SU-DHL-6 (cell line): ENCODE measurements around the gene SLC39A3.

Experiments used
- H2AFZ ChIP-seq: fragments of 200-600 bp; sonication (generic); 2 replicates; pipeline ENCODE4 v1.6.1; 2014; ENCODE audit warnings: low read depth, mild to moderate bottlenecking, moderate library complexity, mixed read lengths, antibody characterized with exemption, low read length; ENCODE audit not compliant: severe bottlenecking
- H3F3A ChIP-seq: fragments of 200-600 bp; shearing (Covaris generic); 2 replicates; pipeline ENCODE4 v1.6.0; 2016; ENCODE audit warnings: antibody characterized with exemption, mild to moderate bottlenecking; ENCODE audit not compliant: insufficient read depth
- H3K27ac ChIP-seq: fragments of 200-600 bp; sonication (generic); 2 replicates; pipeline ENCODE4 v1.5.1; 2016; ENCODE audit warnings: low read depth, mild to moderate bottlenecking, low read length, moderate library complexity, mixed read lengths
- H3K27me3 ChIP-seq: fragments of 200-600 bp; sonication (generic), shearing (Covaris generic); 2 replicates; pipeline ENCODE4 v1.6.0; 2014; ENCODE audit warnings: mild to moderate bottlenecking, low read length
- H3K36me3 ChIP-seq: fragments of 200-600 bp; sonication (generic); 2 replicates; pipeline ENCODE4 v1.6.1; 2014; ENCODE audit warnings: mild to moderate bottlenecking, low read length, mixed read lengths
- H3K4me2 ChIP-seq: fragments of 300-600, 200-600 bp; shearing (Covaris generic), sonication (generic); 2 replicates; pipeline ENCODE4 v1.6.0; 2014; ENCODE audit warnings: low read length, low read depth, mild to moderate bottlenecking; ENCODE audit not compliant: poor library complexity, severe bottlenecking
- H3K4me3 ChIP-seq: fragments of 200-600 bp; sonication (generic); 2 replicates; pipeline ENCODE4 v1.5.1; 2014; ENCODE audit warnings: antibody characterized with exemption, low read length, mild to moderate bottlenecking, mixed read lengths; ENCODE audit not compliant: insufficient read depth, poor library complexity, severe bottlenecking
- H3K79me2 ChIP-seq: fragments of 200-600 bp; sonication (generic); 2 replicates; pipeline ENCODE4 v1.6.1; 2014; ENCODE audit warnings: mild to moderate bottlenecking, low read length, moderate library complexity; ENCODE audit not compliant: insufficient read depth
- H3K9ac ChIP-seq: fragments of 200-600 bp; sonication (generic); 2 replicates; pipeline ENCODE4 v1.7.0; 2014; ENCODE audit warnings: mild to moderate bottlenecking, low read length
- H3K9me2 ChIP-seq: fragments of 200-600 bp; sonication (generic); replicated peaks from 2 replicates; pipeline ENCODE4 v1.6.1; 2014; ENCODE audit warnings: low read length; ENCODE audit not compliant: insufficient read depth
- H3K9me3 ChIP-seq: fragments of 200-600 bp; sonication (generic); 2 replicates; pipeline ENCODE4 v1.6.1; 2014; ENCODE audit warnings: low read length, mixed read lengths; ENCODE audit not compliant: insufficient read depth
- H4K20me1 ChIP-seq: fragments of 200-600 bp; sonication (generic); 2 replicates; pipeline ENCODE4 v1.6.1; 2014; ENCODE audit warnings: low read depth, mild to moderate bottlenecking, antibody characterized with exemption, low read length, moderate library complexity, mixed read lengths
- EZH2phosphoT487 ChIP-seq: fragments of 200-600 bp; sonication (generic), shearing (Covaris generic); conservative IDR thresholded peaks from 2 replicates; pipeline ENCODE4 v1.6.1; 2018; ENCODE audit warnings: mild to moderate bottlenecking, antibody characterized with exemption, low read length, moderate library complexity, mixed read lengths
- TF ChIP-seq, protein P1 (sequence below): fragments of 200-600 bp; sonication (generic); IDR thresholded peaks from one replicate; pipeline ENCODE4 v1.5.1; 2017; ENCODE audit warnings: antibody characterized with exemption, mild to moderate bottlenecking, low read length, moderate library complexity; ENCODE audit not compliant: insufficient read depth, poor library complexity, severe bottlenecking

Gene SLC39A3

DNA sequence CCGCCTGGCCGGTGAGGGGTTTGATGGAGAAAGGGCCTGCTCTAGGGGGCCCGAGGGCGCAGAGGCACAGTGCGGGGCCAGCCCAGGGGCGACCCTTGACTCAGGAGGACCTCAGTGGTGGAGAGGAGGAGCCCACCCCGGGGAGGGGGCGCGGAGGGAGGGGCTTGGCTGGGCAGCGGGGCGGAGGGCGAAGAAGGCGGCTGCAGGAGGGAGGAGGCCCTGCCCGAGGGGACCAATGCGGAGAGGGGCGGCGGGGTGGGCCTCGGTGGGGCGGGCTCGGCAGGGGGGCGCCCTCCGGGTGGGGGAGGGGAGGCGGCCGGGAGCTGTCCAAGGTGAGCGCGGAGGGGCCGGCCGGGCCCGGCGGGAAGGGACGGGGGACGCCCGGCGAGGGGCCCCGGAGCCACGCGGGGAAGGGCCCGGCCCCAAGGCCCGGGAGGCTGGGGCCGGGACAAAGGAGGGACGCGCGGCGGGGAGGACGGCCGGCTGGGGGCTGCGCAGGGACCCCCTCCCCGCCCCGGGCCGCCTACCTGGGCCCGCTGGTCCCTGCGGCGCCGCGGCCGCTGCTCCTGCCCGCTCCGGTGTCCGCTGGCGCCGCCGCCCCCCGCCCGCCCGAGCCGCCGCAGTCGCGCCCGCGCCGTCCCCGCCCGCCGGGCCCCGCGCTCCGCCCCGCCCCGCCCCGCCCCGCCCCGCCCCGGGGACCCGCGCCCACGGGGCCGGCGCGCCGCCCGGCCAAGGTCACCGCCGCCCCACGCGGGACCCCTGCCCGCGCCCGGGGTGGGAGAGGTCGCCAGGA is 18.8 kb downstream of the SLC39A3 start, which contains the start of gene DIRAS1:
DIRAS1 (minus strand) TSS at position 596 of the 793 bp plus-strand sequence. CDS start 3,566 bp downstream, outside the sequence.
- Histone ChIP-seq H3K4me3 (no peak within 1 kb of the TSS), H2AFZ (no peak within 1 kb of the TSS), H3K9me3 (no peaks in the 10 kb centered on the region), H3K9me2 (no peaks in the 10 kb centered on the region), H3K27ac (no peak within 1 kb of the TSS), H3K79me2 (no peaks in the 10 kb centered on the region), H3K27me3 (no peaks in the 10 kb centered on the region), H3K9ac (no peak within 1 kb of the TSS), H4K20me1 (no peaks in the 10 kb centered on the region), H3K36me3 (no peaks in the 10 kb centered on the region), H3F3A (no peaks in the 10 kb centered on the region), H3K4me2 (no peak within 1 kb of the TSS)
- TF ChIP-seq EZH2phosphoT487: no peak

DNA sequence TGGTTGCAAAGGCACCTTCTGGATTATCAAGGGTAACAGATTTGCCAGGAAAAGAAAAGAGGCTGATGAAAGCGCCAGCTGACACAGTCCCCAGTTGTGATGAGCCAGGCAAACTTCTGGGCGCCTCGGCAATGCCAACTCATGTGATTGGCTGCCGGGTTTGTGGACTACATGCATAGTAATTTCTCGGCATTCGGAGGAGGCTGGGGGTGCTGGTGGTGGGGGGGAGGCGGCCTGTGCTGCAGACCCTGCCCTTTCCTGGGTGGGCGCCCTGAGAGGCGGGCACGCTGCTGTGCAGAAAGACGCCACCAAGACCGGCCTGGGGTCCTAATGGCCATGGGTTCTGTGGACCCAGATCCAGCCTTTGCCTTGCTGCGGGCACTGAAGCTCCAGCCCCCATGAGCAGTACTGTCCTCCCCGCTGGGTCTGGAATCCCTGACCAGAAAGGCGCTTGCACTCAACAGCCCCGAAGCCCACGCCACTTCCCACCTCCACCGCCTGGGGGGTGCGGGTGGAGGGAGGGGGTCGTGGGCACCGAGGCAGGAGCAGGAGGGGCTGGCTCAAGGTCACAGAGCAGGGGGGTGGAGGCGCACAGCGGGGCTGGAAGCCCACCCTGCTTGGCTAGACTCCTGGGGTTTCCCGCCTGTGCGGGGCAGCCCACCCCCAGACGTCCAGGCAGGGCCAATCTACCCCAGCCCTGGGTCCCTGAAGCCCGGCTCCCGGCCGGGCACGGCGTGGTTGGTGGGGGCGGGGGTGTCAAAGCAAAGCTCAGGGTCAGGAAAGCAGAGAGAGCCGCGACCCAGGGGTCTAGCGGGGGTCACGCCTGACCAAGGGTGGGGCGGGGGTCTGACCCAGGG is 19.7 kb downstream of the SLC39A3 start:
- Histone ChIP-seq H3K4me2 (no peak overlapping the region), H3K36me3 (no peaks in the 10 kb centered on the region), H3K79me2 (no peaks in the 10 kb centered on the region), H4K20me1 (no peaks in the 10 kb centered on the region), H2AFZ (no peak overlapping the region), H3K9me2 (no peaks in the 10 kb centered on the region), H3K9ac (no peak overlapping the region), H3K9me3 (peaks cover 4% of the 10 kb centered on the region; the same call in 1 of the 2 replicates), H3F3A (no peaks in the 10 kb centered on the region), H3K27me3 (no peaks in the 10 kb centered on the region), H3K27ac (no peak overlapping the region), H3K4me3 (no peak overlapping the region)
- no peak for TF ChIP-seq EZH2phosphoT487
- TF ChIP-seq, protein P1, sequence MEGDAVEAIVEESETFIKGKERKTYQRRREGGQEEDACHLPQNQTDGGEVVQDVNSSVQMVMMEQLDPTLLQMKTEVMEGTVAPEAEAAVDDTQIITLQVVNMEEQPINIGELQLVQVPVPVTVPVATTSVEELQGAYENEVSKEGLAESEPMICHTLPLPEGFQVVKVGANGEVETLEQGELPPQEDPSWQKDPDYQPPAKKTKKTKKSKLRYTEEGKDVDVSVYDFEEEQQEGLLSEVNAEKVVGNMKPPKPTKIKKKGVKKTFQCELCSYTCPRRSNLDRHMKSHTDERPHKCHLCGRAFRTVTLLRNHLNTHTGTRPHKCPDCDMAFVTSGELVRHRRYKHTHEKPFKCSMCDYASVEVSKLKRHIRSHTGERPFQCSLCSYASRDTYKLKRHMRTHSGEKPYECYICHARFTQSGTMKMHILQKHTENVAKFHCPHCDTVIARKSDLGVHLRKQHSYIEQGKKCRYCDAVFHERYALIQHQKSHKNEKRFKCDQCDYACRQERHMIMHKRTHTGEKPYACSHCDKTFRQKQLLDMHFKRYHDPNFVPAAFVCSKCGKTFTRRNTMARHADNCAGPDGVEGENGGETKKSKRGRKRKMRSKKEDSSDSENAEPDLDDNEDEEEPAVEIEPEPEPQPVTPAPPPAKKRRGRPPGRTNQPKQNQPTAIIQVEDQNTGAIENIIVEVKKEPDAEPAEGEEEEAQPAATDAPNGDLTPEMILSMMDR: no peak

DNA sequence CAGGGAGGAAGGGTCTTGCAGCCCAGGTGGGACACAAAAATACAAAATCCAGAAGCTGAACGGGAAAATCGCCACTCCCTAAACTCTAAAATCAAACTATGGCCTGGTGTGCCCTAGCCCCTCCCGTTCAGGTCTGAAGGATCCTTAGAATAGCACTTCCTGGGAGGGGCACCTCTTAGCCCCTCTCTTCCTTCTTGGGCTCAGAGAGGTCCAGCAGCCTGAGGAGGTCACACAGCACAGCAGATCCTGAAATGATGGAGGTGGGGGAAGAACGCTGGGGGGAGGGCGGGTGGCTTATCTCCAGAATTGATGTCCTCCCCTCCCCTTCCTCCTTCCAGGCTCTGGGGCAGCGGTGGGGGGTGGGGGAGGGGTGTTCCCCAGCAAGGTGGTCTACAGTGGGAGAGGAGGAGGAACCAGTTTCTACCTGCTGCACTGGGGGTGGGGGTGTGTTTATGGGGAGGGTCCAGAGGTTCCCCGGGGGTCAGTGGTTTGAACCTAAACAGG is 20.5 kb downstream of the SLC39A3 start:
- Histone ChIP-seq H3K79me2 (no peaks in the 10 kb centered on the region), H3K36me3 (no peaks in the 10 kb centered on the region), H3K9me3 (peaks cover 5% of the 10 kb centered on the region; the same call in 1 of the 2 replicates), H3K4me2 (no peak overlapping the region), H3K9ac (no peak overlapping the region), H3K27me3 (no peaks in the 10 kb centered on the region), H3K9me2 (no peaks in the 10 kb centered on the region), H4K20me1 (no peaks in the 10 kb centered on the region), H2AFZ (no peak overlapping the region), H3K27ac (no peak overlapping the region), H3F3A (no peaks in the 10 kb centered on the region), H3K4me3 (no peak overlapping the region)
- TF ChIP-seq EZH2phosphoT487: no peak
- TF ChIP-seq, protein P1: no peak
